ENCODE measurements around the gene EZH1.
"Not testable (repeated sequence)": the region's sequence is repeated elsewhere in the genome, so short reads cannot be mapped to it uniquely, and the experiment has no call there.

Gene EZH1

GRCh38 chr17:42748202-42748907 lies 3.5 kb upstream of the EZH1 start:
- Histone ChIP-seq H3K27me3 (ENCODE audit: insufficient read depth, low read length) (no peaks in the 10 kb centered on the region), H3K4me3 (ENCODE audit: low read depth, low read length, poor library complexity, severe bottlenecking) (no peak overlapping the region), H3K9me3 (ENCODE audit: low read length) (no peaks in the 10 kb centered on the region), H3K4me1 (ENCODE audit: insufficient read depth, low read length, severe bottlenecking) (peaks cover 13% of the 10 kb centered on the region), H3K9me2 (ENCODE audit: low read depth, low read length) (no peaks in the 10 kb centered on the region), H3K79me2 (ENCODE audit: insufficient read depth, low read length) (peaks cover 9% of the 10 kb centered on the region), H3K36me3 (ENCODE audit: insufficient read depth, low read length) (no peaks in the 10 kb centered on the region), H4K20me1 (ENCODE audit: insufficient read depth, low read length) (no peaks in the 10 kb centered on the region), H3K9ac (ENCODE audit: low read length) (no peak overlapping the region), H3K4me2 (ENCODE audit: low read length) (no peak overlapping the region), H3F3A (ENCODE audit: insufficient read depth, low read length) (no peaks in the 10 kb centered on the region), H3K27ac (ENCODE audit: low read depth, low read length, poor library complexity, severe bottlenecking) (no peak overlapping the region), H2AFZ (ENCODE audit: low read length) (no peak overlapping the region)
- TF ChIP-seq CTCF (IDR thresholded peaks at IDR 0.05; ENCODE audit: low read length) (no peak), EZH2 (IDR thresholded peaks at IDR 0.05; ENCODE audit: borderline replicate concordance, low read length) (no peak)

GRCh38 chr17:42744283-42744805 lies 496 bp downstream of the EZH1 start:
- peak overlapping the region; percentile 68 for H3K9ac ChIP-seq (ENCODE audit: low read length)
- H3K27ac ChIP-seq (ENCODE audit: low read depth, low read length, poor library complexity, severe bottlenecking): peak overlapping the region; percentile 26
- no peak for TF ChIP-seq EZH2 (IDR thresholded peaks at IDR 0.05; ENCODE audit: borderline replicate concordance, low read length)
- TF ChIP-seq CTCF (IDR thresholded peaks at IDR 0.05; ENCODE audit: low read length): no peak
- peaks cover 24% of the 10 kb centered on the region for H3K4me1 ChIP-seq (ENCODE audit: insufficient read depth, low read length, severe bottlenecking)
- no peaks in the 10 kb centered on the region for H3F3A ChIP-seq (ENCODE audit: insufficient read depth, low read length)
- no peak overlapping the region for H2AFZ ChIP-seq (ENCODE audit: low read length)
- H3K9me2 ChIP-seq (ENCODE audit: low read depth, low read length): no peaks in the 10 kb centered on the region
- peaks cover 20% of the 10 kb centered on the region for H3K79me2 ChIP-seq (ENCODE audit: insufficient read depth, low read length)
- peak overlapping the region; percentile 93 for H3K4me2 ChIP-seq (ENCODE audit: low read length)
- H4K20me1 ChIP-seq (ENCODE audit: insufficient read depth, low read length): no peaks in the 10 kb centered on the region
- no peaks in the 10 kb centered on the region for H3K27me3 ChIP-seq (ENCODE audit: insufficient read depth, low read length)
- peak overlapping the region; percentile 66 for H3K4me3 ChIP-seq (ENCODE audit: low read depth, low read length, poor library complexity, severe bottlenecking)
- peaks cover 8% of the 10 kb centered on the region; the same call in 1 of the 2 replicates for H3K36me3 ChIP-seq (ENCODE audit: insufficient read depth, low read length)
- H3K9me3 ChIP-seq (ENCODE audit: low read length): no peaks in the 10 kb centered on the region

DNA sequence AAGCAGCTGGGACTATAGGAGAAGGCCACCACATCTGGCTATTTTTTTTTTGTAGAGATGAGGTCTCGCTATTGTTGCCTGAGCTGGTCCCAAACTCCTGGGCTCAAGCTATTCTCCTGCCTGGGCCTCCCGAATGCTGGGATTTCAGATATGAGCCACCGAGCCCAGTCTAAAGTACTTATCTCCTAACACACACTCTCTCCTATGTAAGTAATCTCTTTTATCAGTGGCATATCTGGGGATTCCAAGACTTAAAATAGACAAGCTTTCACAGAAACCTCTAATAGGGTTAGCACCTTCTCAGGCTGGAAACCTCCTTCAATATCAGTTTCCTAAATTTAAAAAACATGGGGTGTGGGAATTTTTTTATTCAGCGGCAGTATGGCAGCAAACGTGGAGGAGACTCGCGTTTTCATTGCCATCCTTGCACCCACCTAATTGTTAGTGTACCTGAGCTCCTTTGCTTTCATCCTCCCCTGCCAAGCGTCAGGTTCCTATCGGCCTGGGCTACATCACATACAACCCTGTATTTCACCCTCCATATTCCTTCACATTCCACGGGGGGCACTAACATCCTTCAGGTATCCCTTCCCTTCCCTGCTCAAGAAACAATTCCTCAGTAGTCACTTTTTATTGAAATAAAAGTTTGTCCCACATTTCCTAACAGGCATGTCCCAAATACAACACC lies 1.1 kb downstream of the EZH1 start:
- Histone ChIP-seq H3F3A (ENCODE audit: insufficient read depth, low read length) (no peaks in the 10 kb centered on the region), H3K9me3 (ENCODE audit: low read length) (no peaks in the 10 kb centered on the region), H3K9ac (ENCODE audit: low read length) (peak overlapping the region; percentile 68), H3K27me3 (ENCODE audit: insufficient read depth, low read length) (no peaks in the 10 kb centered on the region), H3K79me2 (ENCODE audit: insufficient read depth, low read length) (peaks cover 23% of the 10 kb centered on the region), H2AFZ (ENCODE audit: low read length) (no peak overlapping the region), H3K36me3 (ENCODE audit: insufficient read depth, low read length) (peaks cover 8% of the 10 kb centered on the region; the same call in 1 of the 2 replicates), H3K9me2 (ENCODE audit: low read depth, low read length) (no peaks in the 10 kb centered on the region), H3K27ac (ENCODE audit: low read depth, low read length, poor library complexity, severe bottlenecking) (peak overlapping the region; percentile 26), H3K4me1 (ENCODE audit: insufficient read depth, low read length, severe bottlenecking) (peaks cover 24% of the 10 kb centered on the region), H3K4me3 (ENCODE audit: low read depth, low read length, poor library complexity, severe bottlenecking) (peak overlapping the region; percentile 66), H3K4me2 (ENCODE audit: low read length) (peak overlapping the region; percentile 93), H4K20me1 (ENCODE audit: insufficient read depth, low read length) (no peaks in the 10 kb centered on the region)
- TF ChIP-seq EZH2 (IDR thresholded peaks at IDR 0.05; ENCODE audit: borderline replicate concordance, low read length) (no peak), CTCF (IDR thresholded peaks at IDR 0.05; ENCODE audit: low read length) (no peak)

GRCh38 chr17:42742916-42743315 lies 1.9 kb downstream of the EZH1 start:
- Histone ChIP-seq H3K4me3 (ENCODE audit: low read depth, low read length, poor library complexity, severe bottlenecking) (peak overlapping the region; percentile 66), H3K4me2 (ENCODE audit: low read length) (peak overlapping the region; percentile 93; the same call in 1 of the 2 replicates), H3K79me2 (ENCODE audit: insufficient read depth, low read length) (peaks cover 23% of the 10 kb centered on the region), H3K4me1 (ENCODE audit: insufficient read depth, low read length, severe bottlenecking) (peaks cover 24% of the 10 kb centered on the region)
- not testable (repeated sequence) for H3K9me3 ChIP-seq (ENCODE audit: low read length); H3K27ac ChIP-seq (ENCODE audit: low read depth, low read length, poor library complexity, severe bottlenecking); H3K9ac ChIP-seq (ENCODE audit: low read length); H3K27me3 ChIP-seq (ENCODE audit: insufficient read depth, low read length); H3K36me3 ChIP-seq (ENCODE audit: insufficient read depth, low read length); H2AFZ ChIP-seq (ENCODE audit: low read length); H4K20me1 ChIP-seq (ENCODE audit: insufficient read depth, low read length); H3K9me2 ChIP-seq (ENCODE audit: low read depth, low read length); H3F3A ChIP-seq (ENCODE audit: insufficient read depth, low read length)

Measured in OCI-LY1 (cell line).